ENCODE data around the gene TTYH2.

The TTYH2 gene

DNA sequence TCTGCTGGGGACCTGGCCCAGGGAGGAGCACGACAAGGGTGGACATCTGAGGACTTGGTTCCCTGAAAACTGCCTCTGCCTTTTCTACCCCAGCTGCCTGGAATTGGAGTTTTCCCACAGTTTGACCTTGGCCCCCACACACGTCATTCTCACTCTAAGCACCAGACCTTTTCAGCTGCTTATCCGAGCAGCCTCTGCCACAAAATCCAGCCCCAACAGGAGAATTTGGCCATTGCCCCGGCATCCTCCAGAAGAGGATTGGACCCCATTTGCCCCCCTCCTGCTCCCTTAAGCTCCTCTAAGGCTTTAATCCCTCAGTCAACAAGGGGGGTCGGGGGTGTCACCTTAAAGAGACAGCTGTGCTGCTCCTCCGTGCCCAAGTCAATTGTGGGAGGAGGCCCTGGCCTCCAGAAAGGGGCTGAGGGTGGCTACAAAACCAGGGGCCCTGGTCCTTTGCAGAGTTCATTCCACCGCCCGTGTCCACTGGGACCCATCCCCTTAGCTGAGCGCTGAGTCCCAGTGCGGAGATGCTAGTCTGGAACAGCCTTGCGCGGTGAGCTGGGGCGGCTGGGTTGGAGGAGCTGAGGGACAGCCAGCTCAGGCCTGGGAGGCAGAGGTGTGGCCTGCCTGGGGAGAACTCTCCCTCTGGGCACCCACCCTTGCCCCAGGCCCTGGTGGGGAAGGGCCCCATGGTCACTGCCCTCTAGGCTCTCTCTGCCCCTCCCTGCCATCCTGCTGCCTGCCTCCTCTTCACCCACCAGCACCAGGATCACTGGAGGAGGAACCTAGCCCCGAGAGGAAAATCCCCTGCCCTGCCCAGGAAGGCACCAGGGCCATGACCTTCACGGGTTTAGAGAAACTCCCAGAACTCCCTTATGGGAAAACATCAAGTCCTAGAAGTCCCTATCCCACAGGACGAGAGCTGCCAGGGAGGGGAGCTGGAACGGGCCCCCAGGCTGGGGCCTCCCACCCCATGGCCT is 18.8 kb downstream of the TTYH2 start:
- Histone ChIP-seq H3K27me3 (ENCODE audit: control insufficient read depth in 1 of 2, insufficient read depth in 2 of 2, low read length in 2 of 2) (no peaks in the 10 kb centered on the region), H3K27ac (ENCODE audit: low read depth, low read length) (no peak overlapping the region), H3K9me3 (ENCODE audit: control insufficient read depth in 1 of 2, low read length in 2 of 2) (no peaks in the 10 kb centered on the region), H3K36me3 (ENCODE audit: control insufficient read depth in 1 of 2, insufficient read depth in 2 of 2, low read length in 2 of 2) (no peaks in the 10 kb centered on the region), H3K9ac (ENCODE audit: low read depth in 1 of 2, low read length in 2 of 2) (no peak overlapping the region), H3K4me1 (ENCODE audit: control insufficient read depth in 1 of 2, insufficient read depth in 2 of 2, low read length in 2 of 2) (no peaks in the 10 kb centered on the region), H3K4me3 (ENCODE audit: low read depth in 1 of 2, low read length in 2 of 2) (no peak overlapping the region)

DNA sequence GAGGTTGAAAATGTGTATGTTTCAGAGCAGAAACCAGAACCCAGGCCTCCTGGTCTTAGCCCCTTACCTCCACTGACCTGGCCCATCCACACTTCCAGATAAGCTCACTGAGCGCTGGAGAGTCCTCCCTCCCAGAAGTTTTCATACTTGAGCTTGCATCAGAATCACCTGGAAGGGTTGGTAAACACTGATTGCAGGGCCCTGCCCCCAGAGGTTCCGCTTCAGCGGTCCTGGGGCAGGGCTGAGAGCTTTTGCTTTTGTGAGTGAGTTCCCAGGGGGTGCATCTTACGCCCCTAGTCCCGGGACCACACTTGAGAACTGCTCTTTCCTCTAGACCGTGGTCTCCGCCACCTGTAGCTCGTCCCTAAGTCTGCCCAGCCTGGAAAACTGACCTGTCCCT is 20.6 kb downstream of the TTYH2 start:
- H3K9ac ChIP-seq (ENCODE audit: low read depth in 1 of 2, low read length in 2 of 2): no peak overlapping the region
- H3K27ac ChIP-seq (ENCODE audit: low read depth, low read length): no peak overlapping the region
- H3K4me1 ChIP-seq (ENCODE audit: control insufficient read depth in 1 of 2, insufficient read depth in 2 of 2, low read length in 2 of 2): no peaks in the 10 kb centered on the region
- no peaks in the 10 kb centered on the region for H3K9me3 ChIP-seq (ENCODE audit: control insufficient read depth in 1 of 2, low read length in 2 of 2)
- H3K27me3 ChIP-seq (ENCODE audit: control insufficient read depth in 1 of 2, insufficient read depth in 2 of 2, low read length in 2 of 2): no peaks in the 10 kb centered on the region
- H3K4me3 ChIP-seq (ENCODE audit: low read depth in 1 of 2, low read length in 2 of 2): no peak overlapping the region
- no peaks in the 10 kb centered on the region for H3K36me3 ChIP-seq (ENCODE audit: control insufficient read depth in 1 of 2, insufficient read depth in 2 of 2, low read length in 2 of 2)

DNA sequence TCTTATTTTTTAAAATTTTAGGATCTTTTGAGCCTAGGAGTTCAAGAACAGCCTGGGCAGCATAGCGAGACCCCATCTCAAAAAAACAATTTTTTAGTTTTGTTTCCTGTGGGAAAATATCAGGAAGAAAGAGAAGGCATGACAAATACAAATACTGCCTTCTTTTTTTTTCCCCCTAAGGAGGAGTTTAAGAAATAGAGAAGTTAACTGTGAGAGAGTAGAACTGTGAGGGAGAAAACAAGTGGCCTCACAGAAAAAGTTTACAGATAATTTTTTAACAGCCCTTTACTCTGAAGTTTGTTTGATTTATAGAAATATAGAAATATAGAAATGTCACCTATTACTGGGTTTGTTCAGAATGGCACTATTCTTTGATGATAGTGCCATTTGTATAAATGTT is 21.1 kb downstream of the TTYH2 start:
- H3K9me3 ChIP-seq (ENCODE audit: control insufficient read depth in 1 of 2, low read length in 2 of 2): no peaks in the 10 kb centered on the region
- no peak overlapping the region for H3K9ac ChIP-seq (ENCODE audit: low read depth in 1 of 2, low read length in 2 of 2)
- H3K36me3 ChIP-seq (ENCODE audit: control insufficient read depth in 1 of 2, insufficient read depth in 2 of 2, low read length in 2 of 2): no peaks in the 10 kb centered on the region
- H3K4me3 ChIP-seq (ENCODE audit: low read depth in 1 of 2, low read length in 2 of 2): no peak overlapping the region
- no peaks in the 10 kb centered on the region for H3K4me1 ChIP-seq (ENCODE audit: control insufficient read depth in 1 of 2, insufficient read depth in 2 of 2, low read length in 2 of 2)
- no peaks in the 10 kb centered on the region for H3K27me3 ChIP-seq (ENCODE audit: control insufficient read depth in 1 of 2, insufficient read depth in 2 of 2, low read length in 2 of 2)
- no peak overlapping the region for H3K27ac ChIP-seq (ENCODE audit: low read depth, low read length)

DNA sequence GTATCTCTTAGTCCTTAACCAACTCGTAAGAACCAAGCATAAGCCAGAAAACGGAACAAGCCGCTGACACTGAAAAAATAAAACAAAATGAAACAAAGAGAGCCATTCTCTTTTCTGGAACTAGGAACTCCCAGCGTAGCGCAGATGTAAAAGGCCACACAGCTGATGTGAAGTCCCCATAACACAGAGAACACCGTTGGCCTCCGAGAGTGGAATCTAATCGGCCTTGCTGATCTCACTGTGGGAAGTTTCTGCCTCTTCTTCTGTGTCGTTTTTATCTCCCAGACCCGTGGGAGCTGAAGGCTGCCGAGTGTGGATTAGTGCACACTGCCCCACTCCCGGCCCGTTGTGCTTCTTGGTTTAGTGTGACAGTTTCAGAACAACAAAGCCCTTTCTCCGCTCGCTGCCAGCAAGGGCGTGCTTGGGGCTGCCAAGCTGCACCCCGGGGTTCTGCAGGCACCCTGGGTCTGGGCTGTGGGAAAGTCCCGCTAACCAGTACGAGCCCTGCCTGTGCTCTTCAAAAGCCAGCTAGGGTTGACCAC is 21.7 kb downstream of the TTYH2 start:
- Histone ChIP-seq H3K36me3 (ENCODE audit: control insufficient read depth in 1 of 2, insufficient read depth in 2 of 2, low read length in 2 of 2) (no peaks in the 10 kb centered on the region), H3K4me3 (ENCODE audit: low read depth in 1 of 2, low read length in 2 of 2) (no peak overlapping the region), H3K9ac (ENCODE audit: low read depth in 1 of 2, low read length in 2 of 2) (no peak overlapping the region), H3K9me3 (ENCODE audit: control insufficient read depth in 1 of 2, low read length in 2 of 2) (no peaks in the 10 kb centered on the region), H3K27me3 (ENCODE audit: control insufficient read depth in 1 of 2, insufficient read depth in 2 of 2, low read length in 2 of 2) (no peaks in the 10 kb centered on the region), H3K4me1 (ENCODE audit: control insufficient read depth in 1 of 2, insufficient read depth in 2 of 2, low read length in 2 of 2) (no peaks in the 10 kb centered on the region), H3K27ac (ENCODE audit: low read depth, low read length) (peak overlapping the region; percentile 20)

DNA sequence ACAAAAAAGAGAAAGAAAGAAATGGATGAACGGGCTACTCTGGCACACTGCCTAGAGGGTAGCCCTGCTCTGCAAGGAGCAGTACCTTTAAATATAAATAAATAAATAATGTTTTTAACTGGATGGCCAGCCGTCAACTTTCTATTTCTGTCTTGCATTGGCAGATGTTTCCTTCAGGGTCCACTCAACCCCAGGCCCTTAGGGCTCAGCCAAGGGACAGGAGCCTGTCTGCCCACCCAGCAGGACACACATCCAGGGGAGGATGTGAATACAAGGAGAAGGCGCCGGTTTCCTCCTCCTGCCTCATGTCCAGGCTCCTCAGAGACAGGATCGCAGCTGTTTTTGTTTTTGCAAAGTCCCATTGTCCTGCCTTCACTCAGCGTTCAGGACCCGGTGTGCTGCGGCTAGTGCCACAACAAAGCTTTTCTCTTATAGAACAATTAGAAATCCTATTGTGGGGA is 22.6 kb downstream of the TTYH2 start:
- Histone ChIP-seq H3K4me1 (ENCODE audit: control insufficient read depth in 1 of 2, insufficient read depth in 2 of 2, low read length in 2 of 2) (no peaks in the 10 kb centered on the region), H3K4me3 (ENCODE audit: low read depth in 1 of 2, low read length in 2 of 2) (no peak overlapping the region), H3K9me3 (ENCODE audit: control insufficient read depth in 1 of 2, low read length in 2 of 2) (no peaks in the 10 kb centered on the region), H3K9ac (ENCODE audit: low read depth in 1 of 2, low read length in 2 of 2) (no peak overlapping the region), H3K27me3 (ENCODE audit: control insufficient read depth in 1 of 2, insufficient read depth in 2 of 2, low read length in 2 of 2) (no peaks in the 10 kb centered on the region), H3K36me3 (ENCODE audit: control insufficient read depth in 1 of 2, insufficient read depth in 2 of 2, low read length in 2 of 2) (no peaks in the 10 kb centered on the region), H3K27ac (ENCODE audit: low read depth, low read length) (no peak overlapping the region)

DNA sequence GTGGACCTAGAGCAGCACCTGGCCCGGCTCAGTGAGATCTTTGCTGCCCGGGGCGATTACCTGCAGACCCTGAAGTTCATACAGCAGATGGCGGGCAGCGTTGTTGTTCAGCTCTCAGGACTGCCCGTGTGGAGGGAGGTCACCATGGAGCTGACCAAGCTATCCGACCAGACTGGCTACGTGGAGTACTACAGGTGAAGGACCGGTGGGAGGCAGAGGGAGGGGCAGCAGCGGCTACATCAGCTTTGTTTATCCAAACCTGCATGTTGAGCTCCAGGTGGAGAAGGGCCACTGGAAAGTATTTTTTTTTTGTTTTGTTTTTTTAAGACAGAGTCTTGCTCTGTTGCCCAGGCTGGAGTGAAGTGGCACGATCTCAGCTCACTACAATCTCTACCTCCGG is 23.9 kb downstream of the TTYH2 start:
- no peaks in the 10 kb centered on the region for H3K27me3 ChIP-seq (ENCODE audit: control insufficient read depth in 1 of 2, insufficient read depth in 2 of 2, low read length in 2 of 2)
- no peaks in the 10 kb centered on the region for H3K4me1 ChIP-seq (ENCODE audit: control insufficient read depth in 1 of 2, insufficient read depth in 2 of 2, low read length in 2 of 2)

DNA sequence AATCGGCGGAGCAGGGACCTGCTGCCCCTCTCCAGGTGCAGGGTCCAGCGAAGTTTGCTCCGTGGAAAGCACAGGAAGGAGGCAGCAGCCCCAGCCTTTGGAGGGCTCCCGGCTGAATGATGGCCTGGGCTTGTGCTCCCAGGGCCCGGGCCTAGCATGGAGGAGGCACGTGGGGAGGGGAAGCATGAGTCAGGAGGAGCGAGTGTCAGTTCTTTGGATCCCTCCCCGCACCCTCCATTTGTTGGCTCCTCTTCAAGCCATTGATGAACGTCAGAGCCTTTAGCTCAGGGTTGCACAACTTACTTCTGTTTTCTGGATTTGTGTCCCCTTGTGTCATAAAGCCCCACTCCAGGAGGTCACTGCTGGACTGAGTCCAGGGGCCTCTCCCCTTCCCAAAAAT is 25.8 kb downstream of the TTYH2 start:
- H3K36me3 ChIP-seq (ENCODE audit: control insufficient read depth in 1 of 2, insufficient read depth in 2 of 2, low read length in 2 of 2): no peaks in the 10 kb centered on the region
- H3K9ac ChIP-seq (ENCODE audit: low read depth in 1 of 2, low read length in 2 of 2): no peak overlapping the region
- no peaks in the 10 kb centered on the region for H3K27me3 ChIP-seq (ENCODE audit: control insufficient read depth in 1 of 2, insufficient read depth in 2 of 2, low read length in 2 of 2)
- no peak overlapping the region for H3K27ac ChIP-seq (ENCODE audit: low read depth, low read length)
- H3K4me1 ChIP-seq (ENCODE audit: control insufficient read depth in 1 of 2, insufficient read depth in 2 of 2, low read length in 2 of 2): no peaks in the 10 kb centered on the region
- no peaks in the 10 kb centered on the region for H3K9me3 ChIP-seq (ENCODE audit: control insufficient read depth in 1 of 2, low read length in 2 of 2)
- H3K4me3 ChIP-seq (ENCODE audit: low read depth in 1 of 2, low read length in 2 of 2): no peak overlapping the region

More for the DNA sequence above, 23.9 kb downstream of the TTYH2 start:
- Histone ChIP-seq H3K9me3 (ENCODE audit: control insufficient read depth in 1 of 2, low read length in 2 of 2) (no peaks in the 10 kb centered on the region), H3K4me3 (ENCODE audit: low read depth in 1 of 2, low read length in 2 of 2) (no peak overlapping the region), H3K27ac (ENCODE audit: low read depth, low read length) (no peak overlapping the region), H3K9ac (ENCODE audit: low read depth in 1 of 2, low read length in 2 of 2) (no peak overlapping the region), H3K36me3 (ENCODE audit: control insufficient read depth in 1 of 2, insufficient read depth in 2 of 2, low read length in 2 of 2) (no peaks in the 10 kb centered on the region)

DNA sequence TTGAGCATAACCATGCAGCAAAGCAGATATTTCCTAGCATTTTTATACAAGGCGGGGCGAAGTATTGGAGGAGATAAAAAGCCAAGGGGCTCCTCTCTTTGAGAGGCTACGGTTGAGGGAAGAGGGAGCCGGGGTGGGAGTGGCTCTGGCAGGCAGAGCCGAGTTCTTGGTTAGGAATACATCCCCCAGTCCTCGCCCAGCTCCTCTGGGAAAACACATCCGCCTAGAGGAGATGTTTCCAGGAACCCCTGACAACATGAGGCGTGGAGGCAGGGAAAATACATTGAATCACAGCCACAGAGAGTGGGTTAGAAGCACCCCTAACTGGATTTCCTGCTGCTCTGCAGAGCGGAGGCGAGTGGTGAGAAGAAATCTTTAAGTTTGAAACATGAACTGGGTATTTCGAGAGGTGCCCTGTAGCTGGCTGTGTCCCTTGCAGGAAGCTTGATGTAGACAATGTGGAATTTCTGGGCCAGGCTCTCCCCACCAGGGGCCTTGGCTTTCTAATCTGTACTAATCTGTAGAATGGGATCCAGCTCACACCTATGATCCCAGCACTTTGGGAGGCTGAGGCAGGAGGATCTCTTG is 27.3 kb downstream of the TTYH2 start:
- Histone ChIP-seq H3K27ac (ENCODE audit: low read depth, low read length) (no peak overlapping the region), H3K9ac (ENCODE audit: low read depth in 1 of 2, low read length in 2 of 2) (no peak overlapping the region), H3K36me3 (ENCODE audit: control insufficient read depth in 1 of 2, insufficient read depth in 2 of 2, low read length in 2 of 2) (no peaks in the 10 kb centered on the region), H3K4me1 (ENCODE audit: control insufficient read depth in 1 of 2, insufficient read depth in 2 of 2, low read length in 2 of 2) (no peaks in the 10 kb centered on the region), H3K27me3 (ENCODE audit: control insufficient read depth in 1 of 2, insufficient read depth in 2 of 2, low read length in 2 of 2) (no peaks in the 10 kb centered on the region), H3K9me3 (ENCODE audit: control insufficient read depth in 1 of 2, low read length in 2 of 2) (no peaks in the 10 kb centered on the region), H3K4me3 (ENCODE audit: low read depth in 1 of 2, low read length in 2 of 2) (no peak overlapping the region)

DNA sequence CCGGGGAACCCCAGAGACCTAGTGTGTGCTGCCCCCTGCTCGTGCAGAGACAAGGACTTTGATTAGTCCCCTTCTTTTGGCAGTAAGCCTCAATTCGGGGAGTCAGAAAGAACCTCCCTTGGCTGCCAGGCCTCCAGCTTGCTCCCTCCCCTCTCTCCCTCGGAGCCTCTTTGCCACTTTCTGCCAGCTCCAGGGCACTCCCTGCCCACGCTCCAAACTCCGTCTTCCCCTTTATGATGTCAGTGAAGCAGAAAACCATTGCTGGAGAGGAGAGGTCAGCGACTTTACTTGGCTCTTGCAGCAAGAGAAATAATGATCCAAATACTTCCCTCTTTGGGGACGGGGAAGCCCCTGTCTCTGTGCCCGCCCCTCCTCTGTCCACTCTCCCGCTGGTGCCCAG is 28.1 kb downstream of the TTYH2 start:
- no peak overlapping the region for H3K4me3 ChIP-seq (ENCODE audit: low read depth in 1 of 2, low read length in 2 of 2)
- H3K27me3 ChIP-seq (ENCODE audit: control insufficient read depth in 1 of 2, insufficient read depth in 2 of 2, low read length in 2 of 2): no peaks in the 10 kb centered on the region
- H3K9ac ChIP-seq (ENCODE audit: low read depth in 1 of 2, low read length in 2 of 2): no peak overlapping the region
- no peak overlapping the region for H3K27ac ChIP-seq (ENCODE audit: low read depth, low read length)
- no peaks in the 10 kb centered on the region for H3K36me3 ChIP-seq (ENCODE audit: control insufficient read depth in 1 of 2, insufficient read depth in 2 of 2, low read length in 2 of 2)
- no peaks in the 10 kb centered on the region for H3K4me1 ChIP-seq (ENCODE audit: control insufficient read depth in 1 of 2, insufficient read depth in 2 of 2, low read length in 2 of 2)
- no peaks in the 10 kb centered on the region for H3K9me3 ChIP-seq (ENCODE audit: control insufficient read depth in 1 of 2, low read length in 2 of 2)

DNA sequence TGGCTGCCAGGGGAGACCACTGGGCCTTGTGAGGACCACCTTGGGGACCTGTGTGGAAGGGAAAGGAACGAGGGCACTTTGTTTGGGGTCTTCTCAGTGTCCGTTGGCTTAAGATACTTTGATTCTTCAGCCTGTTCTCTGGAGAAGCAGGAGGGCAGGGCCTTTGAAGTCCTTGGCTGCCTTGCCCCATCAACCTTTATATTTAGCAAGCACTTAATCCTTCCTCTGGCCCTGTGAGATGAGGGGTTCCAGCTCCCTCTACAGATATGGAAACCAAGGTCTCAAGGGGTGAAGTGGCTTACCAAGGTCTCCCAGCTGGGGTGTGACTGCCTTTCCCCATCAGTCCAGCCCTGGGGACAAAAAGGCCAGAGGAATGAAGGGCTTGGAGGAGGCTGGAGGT is 28.5 kb downstream of the TTYH2 start:
- no peaks in the 10 kb centered on the region for H3K9me3 ChIP-seq (ENCODE audit: control insufficient read depth in 1 of 2, low read length in 2 of 2)
- no peak overlapping the region for H3K9ac ChIP-seq (ENCODE audit: low read depth in 1 of 2, low read length in 2 of 2)
- no peak overlapping the region for H3K27ac ChIP-seq (ENCODE audit: low read depth, low read length)
- H3K4me3 ChIP-seq (ENCODE audit: low read depth in 1 of 2, low read length in 2 of 2): no peak overlapping the region
- H3K27me3 ChIP-seq (ENCODE audit: control insufficient read depth in 1 of 2, insufficient read depth in 2 of 2, low read length in 2 of 2): no peaks in the 10 kb centered on the region
- no peaks in the 10 kb centered on the region for H3K36me3 ChIP-seq (ENCODE audit: control insufficient read depth in 1 of 2, insufficient read depth in 2 of 2, low read length in 2 of 2)
- H3K4me1 ChIP-seq (ENCODE audit: control insufficient read depth in 1 of 2, insufficient read depth in 2 of 2, low read length in 2 of 2): no peaks in the 10 kb centered on the region
